Left ventricle myocardium inferior (tissue), 1 donor: Measurements from ENCODE around the gene C2CD2. TPM values are rescaled to one million over a fixed set of nuclear protein-coding genes. Genes with fewer than 3 reads are reported as not detected.

Experiments used
- DNase-seq: peaks from one replicate; pipeline ENCODE4 v3.0.0-alpha.2; 2020
- H3K27ac ChIP-seq: fragments of 200-600 bp; replicated peaks from 2 replicates; pipeline ENCODE4 v1.8.0; 2021
- H3K27me3 ChIP-seq: fragments of 200-600 bp; 2 replicates; pipeline ENCODE4 v1.8.0; 2021; ENCODE audit warnings: low read depth
- H3K36me3 ChIP-seq: fragments of 200-600 bp; 2 replicates; pipeline ENCODE4 v1.8.0; 2021
- H3K4me1 ChIP-seq: fragments of 200-600 bp; 2 replicates; pipeline ENCODE4 v1.8.0; 2021
- H3K4me3 ChIP-seq: fragments of 200-600 bp; 2 replicates; pipeline ENCODE4 v1.8.0; 2021; ENCODE audit warnings: mild to moderate bottlenecking, moderate library complexity
- H3K9me3 ChIP-seq: fragments of 200-600 bp; replicated peaks from 2 replicates; pipeline ENCODE4 v1.8.0; 2021
- CTCF ChIP-seq: fragments of 200-600 bp; IDR thresholded peaks from 2 replicates; pipeline ENCODE4 v1.8.0; 2021; ENCODE audit warnings: antibody characterized with exemption, mild to moderate bottlenecking, borderline replicate concordance
- intact Hi-C: fragments of 100-400 bp; cut with micrococcal nuclease; formaldehyde crosslinking; loops from one replicate; pipeline ENCODE4 v1.11.0; 2022
- long read RNA-seq: library from polyadenylated mRNA; unstranded; transcript quantifications from one replicate; pipeline ENCODE4 v2.0.0, GENCODE V29; 2021
- total RNA-seq: library from RNA; stranded (reverse); fragmentation: NEBNext Ultra II Directional; extraction: Animal tissue kit (Norgen Biotek cat#: 25700); gene quantifications from one replicate; pipeline ENCODE4 v1.2.1, GENCODE V29; 2021
- donor health status: DM: no; HTN: yes; CAD: no; lungs with severe emphysema.

C2CD2 gene
- total RNA-seq, result 5.9 TPM
- long read RNA-seq, full-length matches to known transcripts, result 3 of 4 reads
- long read RNA-seq, partial matches to known transcripts, result 1 of 4 reads
- long read RNA-seq, other reads (novel, unspliced or antisense), result 0 of 4 reads

DNA sequence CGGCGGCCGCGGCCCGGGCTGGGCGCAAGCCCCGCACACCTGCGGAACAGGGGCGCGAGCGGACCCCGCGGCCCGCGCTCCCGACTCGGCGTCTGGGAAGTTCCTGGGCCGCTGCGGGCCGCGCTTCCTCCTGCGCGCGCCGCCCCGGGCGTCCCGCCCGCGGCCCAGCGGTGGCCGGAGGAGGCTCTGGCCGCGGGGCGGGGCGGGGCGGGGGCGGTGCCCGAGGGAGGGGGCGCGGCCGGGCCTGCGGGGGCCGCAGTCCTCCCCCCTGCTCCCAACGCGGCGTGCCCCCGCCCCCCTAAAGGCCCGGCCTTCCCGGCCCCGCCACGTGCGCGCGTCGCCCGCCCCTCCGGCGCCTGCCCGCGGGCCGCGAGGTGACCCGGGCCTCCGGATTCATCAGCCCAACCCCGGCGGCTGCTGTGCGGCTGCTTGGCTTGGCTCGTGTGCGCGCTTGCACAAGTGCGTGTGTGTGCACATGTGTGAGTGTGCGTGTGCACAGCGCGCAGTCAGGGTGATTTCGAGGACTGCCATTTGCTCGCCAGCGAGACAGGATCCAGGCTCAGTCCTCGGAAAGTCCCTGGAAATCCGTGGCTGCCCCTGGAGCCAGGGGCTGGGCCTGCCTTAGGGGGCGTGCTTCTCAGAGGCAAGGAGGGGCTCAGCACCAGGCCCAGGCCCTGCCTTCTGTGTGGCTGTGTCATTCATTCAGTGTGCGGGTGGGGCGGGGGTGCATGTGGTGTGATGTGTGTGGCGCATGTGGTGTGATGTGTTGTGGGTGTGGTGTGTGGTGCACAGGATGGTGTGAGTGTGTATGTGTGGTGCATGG, at the start of gene C2CD2:
TSS of gene C2CD2 (minus strand) at position 188 of the 823 bp plus-strand sequence. CDS start 370 bp downstream, outside the sequence.
- TF ChIP-seq CTCF, result no peak
- DNase-seq, result peak; percentile 77
- no peaks in the 10 kb centered on the region for H3K36me3 ChIP-seq
- H3K9me3 ChIP-seq, result no peaks in the 10 kb centered on the region
- peak within 1 kb of the TSS; percentile 84 for H3K4me3 ChIP-seq
- peak within 1 kb of the TSS; percentile 84 for H3K27ac ChIP-seq
- peaks cover 58% of the 10 kb centered on the region for H3K4me1 ChIP-seq
- intact Hi-C loops, result no loop called here
- no peaks in the 10 kb centered on the region for H3K27me3 ChIP-seq

DNA sequence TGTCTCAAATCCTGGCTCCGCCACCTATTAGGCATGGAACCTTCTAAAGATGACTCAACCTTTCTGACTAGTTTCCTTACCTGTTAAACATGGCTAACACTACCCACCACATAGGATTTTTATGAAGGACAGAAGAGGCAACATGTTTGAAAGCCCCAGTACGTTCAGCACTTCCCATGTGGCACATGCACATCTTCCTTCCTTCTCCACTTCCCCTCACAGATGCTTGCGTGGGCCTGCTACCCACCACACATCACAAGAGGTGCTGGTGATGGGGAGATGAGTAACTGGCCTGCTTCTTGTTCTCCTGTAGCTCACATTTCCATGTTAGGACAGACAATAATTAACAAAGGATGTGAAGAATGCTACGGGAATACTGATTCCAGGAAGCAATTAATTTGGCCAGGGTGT, 49.2 kb upstream of the C2CD2 start:
- peaks cover 20% of the 10 kb centered on the region for H3K36me3 ChIP-seq
- no peaks in the 10 kb centered on the region for H3K27me3 ChIP-seq
- H3K9me3 ChIP-seq, result no peaks in the 10 kb centered on the region
- TF ChIP-seq CTCF, result no peak
- intact Hi-C loops, result loop anchor here (10.0 kb wide), 1 partner anchor 102 kb away; no protein-coding TSS in a partner anchor
- H3K4me3 ChIP-seq, result no peak overlapping the region
- H3K4me1 ChIP-seq, result peaks cover 8% of the 10 kb centered on the region
- H3K27ac ChIP-seq, result no peak overlapping the region
- DNase-seq, result no peak

DNA sequence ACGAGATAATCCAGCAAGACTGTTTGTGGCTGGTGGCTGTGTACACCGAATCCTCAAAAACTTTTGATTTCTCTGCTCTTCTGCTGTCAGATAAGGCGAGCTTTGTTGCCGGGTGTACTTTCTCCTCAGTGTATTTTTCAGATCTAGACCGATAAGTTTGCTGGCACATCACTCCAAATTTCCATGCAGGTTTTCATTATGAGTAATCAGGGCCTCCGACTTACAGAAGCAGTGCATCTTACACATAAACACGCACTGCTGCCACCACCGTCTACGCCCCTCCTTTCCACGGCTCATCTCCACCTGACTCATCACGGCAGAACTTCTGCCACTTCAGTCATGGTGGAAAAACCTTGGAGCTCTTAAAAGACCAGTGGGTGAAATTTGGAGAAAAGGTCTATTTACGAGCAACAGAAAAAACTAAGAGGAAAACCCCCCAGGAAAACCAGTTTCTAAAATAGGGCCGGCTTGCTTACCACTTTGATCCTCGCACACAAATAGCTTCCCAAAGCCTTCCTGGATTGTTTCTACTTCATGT, 48.7 kb upstream of the C2CD2 start:
- Histone ChIP-seq H3K9me3 (no peaks in the 10 kb centered on the region), H3K36me3 (peaks cover 20% of the 10 kb centered on the region), H3K4me3 (no peak overlapping the region), H3K27ac (no peak overlapping the region), H3K27me3 (no peaks in the 10 kb centered on the region), H3K4me1 (peaks cover 2% of the 10 kb centered on the region)
- intact Hi-C loops, result loop anchor here (10.0 kb wide), 1 partner anchor 102 kb away; no protein-coding TSS in a partner anchor
- no peak for TF ChIP-seq CTCF
- no peak for DNase-seq

DNA sequence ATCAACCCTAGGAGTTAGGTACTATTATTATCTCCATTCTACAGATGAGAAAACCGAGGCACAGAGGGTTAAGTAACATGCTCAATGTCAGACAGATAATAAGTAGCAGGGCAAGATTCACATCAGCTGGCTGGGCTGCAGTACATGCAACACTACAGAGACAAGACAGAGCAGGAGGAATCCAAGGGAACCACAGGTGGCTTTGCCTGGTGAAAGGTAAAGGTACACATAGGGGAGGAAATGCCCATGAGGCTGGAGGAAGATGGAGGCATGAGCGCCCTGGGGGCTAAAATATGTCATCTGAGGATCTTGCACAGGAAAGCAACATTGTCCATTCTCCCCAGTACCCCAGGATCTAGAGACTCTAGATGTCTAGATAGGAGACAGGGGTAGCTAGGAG, 48.0 kb upstream of the C2CD2 start:
- no peak for DNase-seq
- peaks cover 20% of the 10 kb centered on the region for H3K36me3 ChIP-seq
- no peak overlapping the region for H3K4me3 ChIP-seq
- H3K4me1 ChIP-seq, result no peaks in the 10 kb centered on the region
- TF ChIP-seq CTCF, result no peak
- intact Hi-C loops, result loop anchor here (10.0 kb wide), 1 partner anchor 103 kb away; no protein-coding TSS in a partner anchor
- H3K9me3 ChIP-seq, result no peaks in the 10 kb centered on the region
- no peaks in the 10 kb centered on the region for H3K27me3 ChIP-seq
- no peak overlapping the region for H3K27ac ChIP-seq

DNA sequence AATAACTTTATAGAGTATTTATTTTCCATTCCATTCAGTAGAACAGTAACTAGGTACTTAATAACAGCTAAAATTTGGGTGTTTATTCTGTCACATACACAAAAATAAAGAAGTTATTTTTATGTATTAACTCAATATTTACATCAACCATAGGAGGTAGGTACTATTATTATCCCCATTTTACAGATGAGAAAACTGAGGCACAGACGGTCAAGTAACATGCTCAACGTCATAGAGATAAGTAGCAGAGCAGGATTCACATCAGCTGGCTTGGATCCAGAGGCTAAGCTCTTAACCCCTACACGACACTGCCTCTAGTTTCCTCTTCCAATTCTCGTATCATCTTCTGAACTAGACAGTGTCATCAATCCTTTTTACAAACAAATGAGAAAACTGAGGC, 47.1 kb upstream of the C2CD2 start:
- Histone ChIP-seq H3K36me3 (peaks cover 24% of the 10 kb centered on the region), H3K4me3 (no peak overlapping the region), H3K4me1 (no peaks in the 10 kb centered on the region), H3K9me3 (no peaks in the 10 kb centered on the region), H3K27me3 (no peaks in the 10 kb centered on the region), H3K27ac (no peak overlapping the region)
- TF ChIP-seq CTCF, result no peak
- intact Hi-C loops, result loop anchor here (10.0 kb wide), 1 partner anchor 104 kb away; no protein-coding TSS in a partner anchor
- DNase-seq, result no peak
